NCI-H748 (cell line): ENCODE data around the gene E4F1.
A peak's percentile ranks its signal among the peaks of the same experiment; 100 is the strongest.

Source experiments
- DNase-seq: peaks from one replicate; lab custom pipeline; 2025; ENCODE audit not compliant: unreplicated experiment; lab: John Stamatoyannopoulos, UW

E4F1 gene

GRCh38 chr16:2228161-2228824 is 4.9 kb downstream of the E4F1 start:
- DNase-seq: no peak

DNA sequence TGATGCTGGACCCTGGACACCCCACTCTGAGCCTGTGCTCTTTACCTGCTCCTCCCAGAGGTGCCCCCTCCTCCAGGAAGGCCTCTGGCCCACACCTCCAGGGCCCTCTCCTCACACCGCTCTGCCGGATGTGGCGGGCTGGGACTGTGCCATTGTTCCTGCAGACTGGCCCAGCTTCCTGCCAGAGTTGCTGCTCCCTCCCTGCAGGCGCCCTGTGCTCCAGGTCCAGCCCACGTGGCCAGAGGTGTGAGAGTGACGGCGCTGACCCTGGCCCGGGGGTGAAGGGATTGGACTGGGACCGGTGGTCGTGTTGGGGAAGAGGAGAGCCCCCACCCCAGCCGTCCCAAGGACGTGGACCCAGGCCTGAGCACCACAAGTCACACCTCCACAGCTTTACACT is 5.7 kb downstream of the E4F1 start:
- DNase-seq: no peak

DNA sequence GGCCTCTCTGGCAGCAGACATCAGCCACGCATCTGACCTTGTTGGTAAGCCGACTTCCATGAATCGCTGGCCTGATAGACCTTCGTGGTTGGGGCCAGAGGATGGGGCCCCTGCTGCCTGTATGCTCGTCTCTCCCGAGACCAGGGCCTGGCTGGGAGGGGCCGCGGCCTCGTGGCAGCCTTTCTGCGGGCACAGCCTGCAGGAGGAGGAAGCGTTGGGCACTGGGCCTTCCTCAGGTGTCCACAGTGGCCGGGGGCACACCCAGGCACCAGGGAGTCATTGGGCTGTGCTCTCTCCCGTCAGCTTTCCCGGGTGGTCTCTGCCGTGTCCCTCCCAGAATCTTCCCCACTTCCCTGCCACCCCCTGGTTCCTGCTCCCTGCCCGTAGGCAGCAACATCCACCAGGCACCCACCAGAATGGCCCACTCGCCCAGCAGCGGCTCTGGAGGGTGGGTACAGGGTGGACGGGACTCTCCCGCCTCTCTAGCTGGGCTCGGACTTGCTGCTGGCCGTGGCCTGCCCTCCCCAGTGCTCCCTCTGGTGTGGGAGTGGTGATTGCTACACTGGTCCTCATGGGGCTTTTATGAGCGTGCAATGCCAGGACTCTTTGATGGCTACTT is 6.3 kb downstream of the E4F1 start:
- DNase-seq: no peak

- DNase-seq: no peak
These were observed 7.0 kb downstream of the E4F1 start for GRCh38 chr16:2230376-2230775.

GRCh38 chr16:2231016-2231931 is 7.9 kb downstream of the E4F1 start:
- no peak for DNase-seq

GRCh38 chr16:2232094-2232990 is 9.0 kb downstream of the E4F1 start:
- no peak for DNase-seq

GRCh38 chr16:2233046-2233775 is 9.8 kb downstream of the E4F1 start:
- DNase-seq: no peak

DNA sequence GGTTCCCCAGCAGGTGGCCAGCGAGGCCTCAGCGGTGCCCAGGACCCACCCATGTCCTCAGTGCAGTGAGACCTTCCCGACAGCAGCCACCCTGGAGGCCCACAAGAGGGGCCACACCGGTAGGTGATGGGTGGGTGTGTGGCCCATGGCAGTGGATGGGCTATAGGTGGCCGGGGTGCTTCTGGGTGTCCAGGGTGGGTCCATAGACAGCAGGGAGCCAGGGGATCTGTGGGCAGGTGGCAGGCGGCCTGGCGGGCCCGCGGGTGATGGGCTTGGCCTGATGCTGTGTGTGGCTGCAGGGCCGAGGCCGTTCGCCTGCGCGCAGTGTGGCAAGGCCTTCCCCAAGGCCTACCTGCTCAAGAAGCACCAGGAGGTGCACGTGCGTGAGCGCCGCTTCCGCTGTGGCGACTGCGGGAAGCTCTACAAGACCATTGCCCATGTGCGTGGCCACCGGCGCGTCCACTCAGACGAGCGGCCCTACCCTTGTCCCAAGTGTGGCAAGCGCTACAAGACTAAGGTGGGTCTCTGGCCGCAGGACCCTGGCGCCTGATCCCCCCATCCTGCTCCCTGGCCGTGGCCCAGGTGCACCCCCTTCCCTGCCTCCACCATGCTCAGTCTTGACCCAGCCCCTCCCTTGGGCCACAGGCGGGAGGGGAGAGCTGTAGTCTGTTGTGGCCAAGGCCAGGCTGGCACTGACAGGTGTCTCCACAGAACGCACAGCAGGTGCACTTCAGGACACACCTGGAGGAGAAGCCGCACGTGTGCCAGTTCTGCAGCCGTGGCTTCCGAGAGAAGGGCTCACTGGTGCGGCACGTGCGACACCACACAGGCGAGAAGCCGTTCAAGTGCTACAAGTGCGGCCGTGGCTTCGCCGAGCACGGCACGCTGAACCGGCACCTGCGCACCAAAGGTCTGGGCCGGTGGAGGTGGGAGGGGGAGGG is 10.8 kb downstream of the E4F1 start:
- DNase-seq: no peak

DNA sequence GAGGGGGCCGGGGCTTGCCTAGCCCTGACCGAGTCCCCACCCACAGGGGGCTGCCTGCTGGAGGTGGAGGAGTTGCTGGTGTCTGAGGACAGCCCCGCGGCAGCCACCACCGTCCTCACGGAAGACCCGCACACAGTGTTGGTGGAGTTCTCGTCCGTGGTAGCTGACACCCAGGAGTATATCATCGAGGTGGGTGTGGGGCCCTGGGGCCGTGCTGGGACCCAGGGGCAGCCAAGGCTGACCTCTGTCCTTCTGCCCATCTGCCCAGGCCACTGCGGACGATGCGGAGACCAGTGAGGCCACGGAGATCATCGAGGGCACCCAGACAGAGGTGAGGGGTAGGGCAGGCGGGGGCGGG is 11.4 kb downstream of the E4F1 start:
- DNase-seq: no peak

- DNase-seq: no peak
These were observed 11.9 kb downstream of the E4F1 start for GRCh38 chr16:2235234-2235651.

- no peak for DNase-seq
These were observed 12.4 kb downstream of the E4F1 start for GRCh38 chr16:2235695-2236336.

GRCh38 chr16:2236337-2237101 is 13.1 kb downstream of the E4F1 start, which contains the start of gene DNASE1L2:
TSS of gene DNASE1L2 (plus strand) at chr16:2236444. CDS start at chr16:2236817, 373 bp downstream.
- DNase-seq: peak; percentile 37

DNA sequence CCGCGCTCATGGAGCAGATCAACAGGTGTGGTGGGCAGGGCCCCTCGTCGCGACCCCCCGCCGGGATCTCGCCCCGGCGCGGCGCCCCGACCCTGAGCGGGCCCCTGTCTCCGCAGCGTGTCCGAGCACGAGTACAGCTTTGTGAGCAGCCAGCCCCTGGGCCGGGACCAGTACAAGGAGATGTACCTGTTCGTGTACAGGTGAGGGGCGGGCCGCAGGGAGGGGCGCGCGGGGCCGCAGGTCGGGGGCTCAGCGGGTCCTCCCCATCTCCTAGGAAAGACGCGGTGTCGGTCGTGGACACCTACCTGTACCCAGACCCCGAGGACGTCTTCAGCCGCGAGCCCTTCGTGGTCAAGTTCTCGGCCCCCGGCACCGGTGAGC is 13.7 kb downstream of the E4F1 start:
- peak; percentile 29 for DNase-seq

DNA sequence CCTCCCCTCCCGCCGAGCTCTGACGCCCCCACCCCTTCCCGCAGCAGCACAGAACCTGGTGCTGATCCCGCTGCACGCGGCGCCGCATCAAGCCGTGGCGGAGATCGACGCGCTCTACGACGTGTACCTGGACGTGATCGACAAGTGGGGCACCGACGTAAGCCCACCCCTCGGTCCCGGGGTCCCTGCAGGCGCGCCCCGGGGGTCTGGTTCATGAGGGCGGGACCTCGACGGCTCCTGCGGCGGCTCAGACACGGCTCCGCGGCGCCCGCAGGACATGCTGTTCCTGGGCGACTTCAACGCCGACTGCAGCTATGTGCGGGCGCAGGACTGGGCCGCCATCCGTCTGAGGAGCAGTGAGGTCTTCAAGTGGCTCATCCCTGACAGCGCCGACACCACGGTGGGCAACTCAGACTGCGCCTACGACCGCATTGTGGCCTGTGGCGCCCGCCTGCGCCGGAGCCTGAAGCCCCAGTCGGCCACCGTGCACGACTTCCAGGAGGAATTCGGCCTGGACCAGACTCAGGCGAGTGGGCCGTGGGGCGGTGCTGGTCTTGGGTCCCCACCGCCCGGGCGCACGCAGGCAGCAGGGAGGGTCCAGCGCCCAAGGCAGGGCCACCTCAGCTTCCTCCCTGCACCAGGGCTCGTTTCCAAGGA is 14.2 kb downstream of the E4F1 start:
- DNase-seq: no peak

DNA sequence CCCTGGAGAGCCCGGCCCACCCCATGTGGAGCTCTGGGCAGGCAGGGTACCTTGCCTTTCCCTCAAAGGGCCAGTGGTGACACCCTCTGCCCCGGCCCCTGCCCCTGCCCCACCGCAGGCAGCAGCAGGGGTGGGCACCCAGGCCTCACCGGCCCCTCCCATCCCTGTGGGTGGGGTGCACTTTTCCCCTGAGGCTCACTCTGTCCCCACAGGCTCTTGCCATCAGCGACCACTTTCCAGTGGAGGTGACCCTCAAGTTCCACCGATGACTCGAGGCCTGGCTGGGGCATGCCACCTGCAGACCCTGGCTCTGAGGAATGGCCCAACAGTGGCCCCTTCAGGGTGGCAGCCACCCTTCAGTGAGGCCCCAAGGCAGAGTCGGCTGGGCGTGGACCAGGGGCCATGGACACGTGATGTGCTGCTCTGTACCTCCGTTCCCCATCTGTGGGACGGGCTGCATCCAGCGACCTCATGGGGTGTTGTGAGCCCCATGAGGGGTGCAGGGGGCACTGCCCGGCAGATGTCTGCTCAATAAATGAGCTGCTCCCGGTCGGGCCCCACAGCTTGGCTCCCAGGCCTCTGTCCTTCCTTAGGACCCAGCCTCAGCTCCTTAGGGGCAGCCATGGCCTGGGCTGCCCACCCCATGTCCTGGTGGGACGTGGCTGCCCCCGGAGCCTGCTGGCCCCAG is 14.9 kb downstream of the E4F1 start:
- DNase-seq: no peak

DNA sequence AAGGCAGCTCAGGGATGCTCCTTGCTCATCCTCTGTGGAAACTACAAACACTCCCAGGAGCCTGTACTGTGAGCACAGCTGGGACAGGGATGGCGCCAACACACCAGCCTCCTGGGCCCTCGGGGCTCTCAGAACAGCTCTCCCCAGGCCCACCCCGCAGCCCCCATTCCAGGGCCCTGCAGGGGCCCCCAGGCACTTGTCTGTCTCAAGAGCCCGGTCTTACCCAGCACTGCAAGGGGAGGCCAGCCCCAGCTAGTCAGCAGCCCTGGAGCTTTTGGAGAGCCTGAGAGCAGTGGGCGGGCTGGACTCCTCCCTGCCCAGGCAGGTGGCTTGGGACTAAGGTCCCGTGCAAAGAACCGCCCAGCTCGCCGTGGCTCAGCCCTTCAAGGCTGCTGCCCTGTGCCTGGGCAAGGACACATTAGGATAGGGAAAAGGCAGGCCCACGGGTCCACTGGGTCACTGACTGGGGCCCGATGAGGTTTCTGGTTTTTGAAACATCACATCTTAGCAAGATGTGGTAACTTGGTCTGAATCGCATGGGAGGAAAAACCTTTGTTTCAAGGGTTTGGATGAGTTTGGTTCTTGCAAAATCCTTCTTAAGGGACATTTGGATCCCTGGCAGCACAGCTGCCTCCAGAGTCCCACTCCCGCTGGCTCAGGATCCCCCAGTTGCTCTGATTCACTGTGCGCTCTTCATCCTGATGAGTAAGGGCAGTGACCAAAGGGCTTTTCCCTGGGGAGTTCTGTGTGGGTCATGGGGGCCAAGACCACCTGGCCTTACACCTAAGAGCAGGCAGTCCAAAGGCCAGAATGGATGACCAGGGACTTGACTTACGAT is 15.7 kb downstream of the E4F1 start:
- DNase-seq: no peak
